ENCODE results near the gene DNASE1L1. TPM values are rescaled to one million over a fixed set of nuclear protein-coding genes. Genes with fewer than 3 reads are reported as not detected.

DNASE1L1 gene
- total and polyA plus RNA-seq, 2 of the 13 experiments (the other 11 are each of a cell fraction or from before 2014, with no cell fraction given), result 4.7 to 12.3 TPM

DNA sequence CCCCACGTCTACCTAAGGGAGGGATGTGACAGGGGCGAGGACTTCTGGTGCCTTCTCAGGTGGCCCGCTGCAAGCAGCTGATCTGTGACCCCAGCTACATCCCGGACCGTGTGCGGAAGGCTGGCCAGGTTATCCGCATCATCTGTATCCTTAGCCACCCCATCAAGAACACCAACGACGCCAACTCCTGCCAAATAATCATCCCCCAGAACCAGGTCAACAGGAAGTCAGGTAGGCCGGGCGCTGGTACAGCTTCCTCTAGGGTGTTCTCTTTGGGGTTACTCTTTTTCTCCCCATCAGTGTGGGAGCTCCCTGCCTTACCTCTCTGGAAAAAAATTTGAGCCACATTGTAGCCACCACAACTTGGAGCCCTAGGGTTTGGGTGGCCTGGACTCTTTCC is 32.5 kb upstream of the DNASE1L1 start:
- Histone ChIP-seq H3K4me1 (ENCODE audit: insufficient read depth, low read length) (peaks cover 19% of the 10 kb centered on the region), H3K27ac (ENCODE audit: extremely low read length, insufficient read depth, low read length) (no peak overlapping the region), H3K4me3 (replicated peaks in 1 of 3; ENCODE audit: insufficient read depth in 1 of 3, low read depth in 2 of 3, low read length in 3 of 3) (no peak overlapping the region), H4K20me1 (ENCODE audit: insufficient read depth, low read length) (no peaks in the 10 kb centered on the region), H3K79me2 (ENCODE audit: insufficient read depth, low read length) (peaks cover 16% of the 10 kb centered on the region), H3K27me3 (ENCODE audit: control insufficient read depth in 1 of 2, insufficient read depth in 2 of 2, low read length in 2 of 2) (no peaks in the 10 kb centered on the region), H3K9ac (ENCODE audit: insufficient read depth, low read depth, low read length) (no peak overlapping the region), H3K4me2 (ENCODE audit: low read depth, low read length) (no peak overlapping the region), H3K36me3 (replicated peaks in 1 of 2; ENCODE audit: control insufficient read depth in 1 of 2, insufficient read depth in 2 of 2, low read length in 2 of 2) (peaks cover 0 to 2% of the 10 kb centered on the region in 2 experiments; a peak in 2 of 5 replicates), H2AFZ (ENCODE audit: low read length) (no peak overlapping the region), H3K9me3 (ENCODE audit: low read length) (no peaks in the 10 kb centered on the region)
- TF ChIP-seq ZNF576 (CRISPR knock-in tag; IDR thresholded peaks at IDR 0.05), result no peak
- no peak for TF ChIP-seq ZNF737 (CRISPR knock-in tag; IDR thresholded peaks at IDR 0.05; ENCODE audit: borderline replicate concordance)
- TF ChIP-seq KDM5B (CRISPR knock-in tag; IDR thresholded peaks at IDR 0.05; ENCODE audit: borderline replicate concordance), result no peak
- TF ChIP-seq, protein P1, sequence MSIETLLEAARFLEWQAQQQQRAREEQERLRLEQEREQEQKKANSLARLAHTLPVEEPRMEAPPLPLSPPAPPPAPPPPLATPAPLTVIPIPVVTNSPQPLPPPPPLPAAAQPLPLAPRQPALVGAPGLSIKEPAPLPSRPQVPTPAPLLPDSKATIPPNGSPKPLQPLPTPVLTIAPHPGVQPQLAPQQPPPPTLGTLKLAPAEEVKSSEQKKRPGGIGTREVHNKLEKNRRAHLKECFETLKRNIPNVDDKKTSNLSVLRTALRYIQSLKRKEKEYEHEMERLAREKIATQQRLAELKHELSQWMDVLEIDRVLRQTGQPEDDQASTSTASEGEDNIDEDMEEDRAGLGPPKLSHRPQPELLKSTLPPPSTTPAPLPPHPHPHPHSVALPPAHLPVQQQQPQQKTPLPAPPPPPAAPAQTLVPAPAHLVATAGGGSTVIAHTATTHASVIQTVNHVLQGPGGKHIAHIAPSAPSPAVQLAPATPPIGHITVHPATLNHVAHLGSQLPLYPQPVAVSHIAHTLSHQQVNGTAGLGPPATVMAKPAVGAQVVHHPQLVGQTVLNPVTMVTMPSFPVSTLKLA (IDR thresholded peaks at IDR 0.05), result no peak
- no peak for TF ChIP-seq ZNF788 (CRISPR knock-in tag; IDR thresholded peaks at IDR 0.05; ENCODE audit: borderline replicate concordance)
- no peak for TF ChIP-seq ISL2 (CRISPR knock-in tag; IDR thresholded peaks at IDR 0.05)
- no peak for TF ChIP-seq TBL1XR1 (IDR thresholded peaks at IDR 0.05; ENCODE audit: borderline replicate concordance, low read length, partially characterized antibody)
- TF ChIP-seq ATM (IDR thresholded peaks at IDR 0.05; ENCODE audit: borderline replicate concordance), result no peak
- no peak for TF ChIP-seq AHR (CRISPR knock-in tag; IDR thresholded peaks at IDR 0.05)
- TF ChIP-seq NKX3-1 (CRISPR knock-in tag; IDR thresholded peaks at IDR 0.05), result no peak
- no peak for TF ChIP-seq SCMH1 (CRISPR knock-in tag; IDR thresholded peaks at IDR 0.05; ENCODE audit: borderline replicate concordance)
- no peak for TF ChIP-seq ZFP1 (CRISPR knock-in tag; IDR thresholded peaks at IDR 0.05)
- TF ChIP-seq, protein P2, sequence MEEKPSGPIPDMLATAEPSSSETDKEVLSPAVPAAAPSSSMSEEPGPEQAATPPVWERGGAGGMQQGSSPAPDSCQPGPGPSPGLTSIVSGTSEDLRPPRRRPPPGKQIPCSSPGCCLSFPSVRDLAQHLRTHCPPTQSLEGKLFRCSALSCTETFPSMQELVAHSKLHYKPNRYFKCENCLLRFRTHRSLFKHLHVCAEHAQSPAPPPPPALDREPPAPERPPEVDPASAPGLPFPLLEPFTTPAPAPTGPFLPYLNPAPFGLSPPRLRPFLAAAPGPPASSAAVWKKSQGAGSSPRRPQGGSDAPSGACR (CRISPR knock-in tag; IDR thresholded peaks at IDR 0.05), result no peak
- no peak for TF ChIP-seq ZFP62 (CRISPR knock-in tag; IDR thresholded peaks at IDR 0.05)
- TF ChIP-seq, protein P3, sequence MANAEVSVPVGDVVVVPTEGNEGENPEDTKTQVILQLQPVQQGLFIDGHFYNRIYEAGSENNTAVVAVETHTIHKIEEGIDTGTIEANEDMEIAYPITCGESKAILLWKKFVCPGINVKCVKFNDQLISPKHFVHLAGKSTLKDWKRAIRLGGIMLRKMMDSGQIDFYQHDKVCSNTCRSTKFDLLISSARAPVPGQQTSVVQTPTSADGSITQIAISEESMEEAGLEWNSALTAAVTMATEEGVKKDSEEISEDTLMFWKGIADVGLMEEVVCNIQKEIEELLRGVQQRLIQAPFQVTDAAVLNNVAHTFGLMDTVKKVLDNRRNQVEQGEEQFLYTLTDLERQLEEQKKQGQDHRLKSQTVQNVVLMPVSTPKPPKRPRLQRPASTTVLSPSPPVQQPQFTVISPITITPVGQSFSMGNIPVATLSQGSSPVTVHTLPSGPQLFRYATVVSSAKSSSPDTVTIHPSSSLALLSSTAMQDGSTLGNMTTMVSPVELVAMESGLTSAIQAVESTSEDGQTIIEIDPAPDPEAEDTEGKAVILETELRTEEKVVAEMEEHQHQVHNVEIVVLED (CRISPR knock-in tag; IDR thresholded peaks at IDR 0.05; ENCODE audit: borderline replicate concordance), result no peak
- no peak for TF ChIP-seq NR3C1 (CRISPR knock-in tag; IDR thresholded peaks at IDR 0.05)
- no peak for TF ChIP-seq CENPBD1 (CRISPR knock-in tag; IDR thresholded peaks at IDR 0.05; ENCODE audit: borderline replicate concordance, low read depth)
- WGBS (ENCODE audit: low lambda C conversion rate), result 100% methylated on average over 1 of the region's 11 CpGs
- in situ Hi-C loops (cut with HindIII; ENCODE audit: extremely low pct_ligation_motif_present, low pct_unique_long_range_greater_than_20kb) (no loop called here), intact Hi-C loops (cut with micrococcal nuclease; ENCODE audit: unreplicated experiment) (no loop called here)
- FAIRE-seq (no peak), DNase-seq (ENCODE audit: low spot score) (no peak), ATAC-seq (no peak)
- CTCF ChIA-PET (ENCODE audit: low intra/inter-chr PET ratio, low total read pairs), result no interaction called here
- BruUV-seq (replicated peaks), result no TSS peak
- POLR2A ChIA-PET, result no interaction called here

Measured in HepG2 (cell line).